Measurements from ENCODE around the gene RFPL3.

DNA sequence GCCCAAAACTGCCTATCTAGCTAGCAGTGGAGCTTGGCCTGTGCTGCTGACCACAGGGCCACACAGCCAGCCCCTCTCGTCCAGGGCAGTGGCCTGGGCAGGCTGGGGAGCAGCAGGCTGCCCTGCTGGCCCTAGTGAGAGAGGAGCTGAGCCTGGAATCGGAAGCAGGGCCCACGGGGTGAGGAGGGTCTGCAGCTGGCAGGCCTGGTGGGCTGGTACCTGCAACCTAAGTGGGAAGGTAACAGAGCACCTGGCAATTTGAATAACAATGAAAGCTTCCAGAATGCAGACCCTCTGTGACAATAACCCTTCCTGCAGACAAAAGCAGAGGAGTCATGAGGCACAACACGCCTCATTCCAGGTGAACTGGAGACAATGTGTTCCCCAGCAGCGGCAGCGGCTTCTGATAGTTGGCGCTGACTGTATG is 31.8 kb upstream of the RFPL3 start:
- no peak for TF ChIP-seq POLR2AphosphoS5 (IDR thresholded peaks at IDR 0.05)
- TF ChIP-seq, protein P1, sequence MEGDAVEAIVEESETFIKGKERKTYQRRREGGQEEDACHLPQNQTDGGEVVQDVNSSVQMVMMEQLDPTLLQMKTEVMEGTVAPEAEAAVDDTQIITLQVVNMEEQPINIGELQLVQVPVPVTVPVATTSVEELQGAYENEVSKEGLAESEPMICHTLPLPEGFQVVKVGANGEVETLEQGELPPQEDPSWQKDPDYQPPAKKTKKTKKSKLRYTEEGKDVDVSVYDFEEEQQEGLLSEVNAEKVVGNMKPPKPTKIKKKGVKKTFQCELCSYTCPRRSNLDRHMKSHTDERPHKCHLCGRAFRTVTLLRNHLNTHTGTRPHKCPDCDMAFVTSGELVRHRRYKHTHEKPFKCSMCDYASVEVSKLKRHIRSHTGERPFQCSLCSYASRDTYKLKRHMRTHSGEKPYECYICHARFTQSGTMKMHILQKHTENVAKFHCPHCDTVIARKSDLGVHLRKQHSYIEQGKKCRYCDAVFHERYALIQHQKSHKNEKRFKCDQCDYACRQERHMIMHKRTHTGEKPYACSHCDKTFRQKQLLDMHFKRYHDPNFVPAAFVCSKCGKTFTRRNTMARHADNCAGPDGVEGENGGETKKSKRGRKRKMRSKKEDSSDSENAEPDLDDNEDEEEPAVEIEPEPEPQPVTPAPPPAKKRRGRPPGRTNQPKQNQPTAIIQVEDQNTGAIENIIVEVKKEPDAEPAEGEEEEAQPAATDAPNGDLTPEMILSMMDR (IDR thresholded peaks at IDR 0.05), result no peak
- TF ChIP-seq EP300 (IDR thresholded peaks at IDR 0.05), result no peak
- TF ChIP-seq POLR2A (IDR thresholded peaks at IDR 0.05), result no peak
